ENCODE results near the gene CIB1.
"Not testable (repeated sequence)": the region's sequence is repeated elsewhere in the genome, so short reads cannot be mapped to it uniquely, and the experiment has no call there.

DNA sequence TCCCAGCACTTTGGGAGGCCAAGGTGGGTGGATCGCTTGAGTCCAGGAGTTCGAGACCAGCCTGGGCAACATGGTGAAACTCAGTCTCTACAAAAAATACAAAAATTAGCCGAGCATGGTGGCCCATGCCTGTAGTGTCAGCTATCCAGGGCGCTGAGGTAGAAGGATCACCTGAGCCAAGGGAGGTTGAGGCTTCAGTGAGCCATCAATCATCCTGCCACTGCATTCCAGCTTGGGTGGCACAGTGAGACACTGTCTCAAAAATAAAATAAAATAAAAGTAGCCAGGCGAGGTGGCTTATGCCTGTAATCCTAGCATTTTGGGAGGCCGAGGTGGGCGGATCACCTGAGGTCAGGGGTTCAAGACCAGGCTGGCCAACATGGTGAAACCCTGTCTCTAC is 45.7 kb downstream of the CIB1 start:
- TF ChIP-seq POLR2AphosphoS5, POLR2A (IDR thresholded peaks at IDR 0.05): not testable (repeated sequence)
- TF ChIP-seq, protein P1, sequence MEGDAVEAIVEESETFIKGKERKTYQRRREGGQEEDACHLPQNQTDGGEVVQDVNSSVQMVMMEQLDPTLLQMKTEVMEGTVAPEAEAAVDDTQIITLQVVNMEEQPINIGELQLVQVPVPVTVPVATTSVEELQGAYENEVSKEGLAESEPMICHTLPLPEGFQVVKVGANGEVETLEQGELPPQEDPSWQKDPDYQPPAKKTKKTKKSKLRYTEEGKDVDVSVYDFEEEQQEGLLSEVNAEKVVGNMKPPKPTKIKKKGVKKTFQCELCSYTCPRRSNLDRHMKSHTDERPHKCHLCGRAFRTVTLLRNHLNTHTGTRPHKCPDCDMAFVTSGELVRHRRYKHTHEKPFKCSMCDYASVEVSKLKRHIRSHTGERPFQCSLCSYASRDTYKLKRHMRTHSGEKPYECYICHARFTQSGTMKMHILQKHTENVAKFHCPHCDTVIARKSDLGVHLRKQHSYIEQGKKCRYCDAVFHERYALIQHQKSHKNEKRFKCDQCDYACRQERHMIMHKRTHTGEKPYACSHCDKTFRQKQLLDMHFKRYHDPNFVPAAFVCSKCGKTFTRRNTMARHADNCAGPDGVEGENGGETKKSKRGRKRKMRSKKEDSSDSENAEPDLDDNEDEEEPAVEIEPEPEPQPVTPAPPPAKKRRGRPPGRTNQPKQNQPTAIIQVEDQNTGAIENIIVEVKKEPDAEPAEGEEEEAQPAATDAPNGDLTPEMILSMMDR (IDR thresholded peaks at IDR 0.05) = not testable (repeated sequence)

All from breast epithelium (tissue), 3 donors.